Lower leg skin (tissue), 3 donors: ENCODE results near the gene HMGB2.

Source experiments
- POLR2A ChIP-seq, 2 donors: fragments of 450-650 bp; IDR thresholded peaks; one replicate each; pipeline ENCODE4 v1.6.1; 2016 to 2017; ENCODE audit warnings: antibody characterized with exemption in 2 of 2, mild to moderate bottlenecking in 1 of 2, moderate library complexity in 1 of 2
- TF ChIP-seq, protein P1 (sequence below), 3 donors: fragments of 450-650 bp; IDR thresholded peaks; one replicate each; pipeline ENCODE4 v1.5.1; 2016; ENCODE audit warnings: antibody characterized with exemption in 3 of 3, mild to moderate bottlenecking in 3 of 3, moderate library complexity in 2 of 3

GRCh38 chr4:173288698-173289352 lies 45.3 kb downstream of the HMGB2 start:
- TF ChIP-seq, protein P1, sequence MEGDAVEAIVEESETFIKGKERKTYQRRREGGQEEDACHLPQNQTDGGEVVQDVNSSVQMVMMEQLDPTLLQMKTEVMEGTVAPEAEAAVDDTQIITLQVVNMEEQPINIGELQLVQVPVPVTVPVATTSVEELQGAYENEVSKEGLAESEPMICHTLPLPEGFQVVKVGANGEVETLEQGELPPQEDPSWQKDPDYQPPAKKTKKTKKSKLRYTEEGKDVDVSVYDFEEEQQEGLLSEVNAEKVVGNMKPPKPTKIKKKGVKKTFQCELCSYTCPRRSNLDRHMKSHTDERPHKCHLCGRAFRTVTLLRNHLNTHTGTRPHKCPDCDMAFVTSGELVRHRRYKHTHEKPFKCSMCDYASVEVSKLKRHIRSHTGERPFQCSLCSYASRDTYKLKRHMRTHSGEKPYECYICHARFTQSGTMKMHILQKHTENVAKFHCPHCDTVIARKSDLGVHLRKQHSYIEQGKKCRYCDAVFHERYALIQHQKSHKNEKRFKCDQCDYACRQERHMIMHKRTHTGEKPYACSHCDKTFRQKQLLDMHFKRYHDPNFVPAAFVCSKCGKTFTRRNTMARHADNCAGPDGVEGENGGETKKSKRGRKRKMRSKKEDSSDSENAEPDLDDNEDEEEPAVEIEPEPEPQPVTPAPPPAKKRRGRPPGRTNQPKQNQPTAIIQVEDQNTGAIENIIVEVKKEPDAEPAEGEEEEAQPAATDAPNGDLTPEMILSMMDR (IDR thresholded peaks at IDR 0.05), result no peak
- TF ChIP-seq POLR2A (IDR thresholded peaks at IDR 0.05), result no peak
